Ovary (tissue), 3 donors: Measurements from ENCODE around the gene SLC9A7.

Experiments used
- CTCF ChIP-seq, 3 donors: fragments of 450-650 bp in 2 of 3; fragments of 200-600 bp in 1 of 3; IDR thresholded peaks; one replicate each; pipeline versions ENCODE4 v1.5.1 to v1.8.0; 2016 to 2022; ENCODE audit warnings: antibody characterized with exemption in 3 of 3, mild to moderate bottlenecking in 1 of 3
- EP300 ChIP-seq: sonication (generic); formaldehyde crosslinking; IDR thresholded peaks from one replicate; pipeline ENCODE4 v1.6.1; 2017; ENCODE audit warnings: antibody characterized with exemption
- donor health status: DM: no; HTN: no; CAD: no.

- TF ChIP-seq CTCF (IDR thresholded peaks at IDR 0.05) (no peak), EP300 (no peak)
These were observed 34.6 kb upstream of the SLC9A7 start for GRCh38 chrX:46793386-46794143.
